ENCODE results near the gene GP1BA. TPM values are rescaled to one million over a fixed set of nuclear protein-coding genes. Genes with fewer than 3 reads are reported as not detected.

The GP1BA gene
- total and polyA plus RNA-seq, 2 donors (not counting 3 experiments of a cell fraction or from before 2014, with no cell fraction given): not detected

- Histone ChIP-seq H3K79me2 (ENCODE audit: control insufficient read depth, insufficient read depth, low read length) (peaks cover 7% of the 10 kb centered on the region), H3K9ac (replicated peaks; ENCODE audit: extremely low read depth, insufficient read depth, low read length) (no peak overlapping the region), H2AFZ (ENCODE audit: low read depth, low read length) (no peak overlapping the region), H3K27me3 (ENCODE audit: control insufficient read depth in 2 of 2, insufficient read depth in 2 of 2, low read length in 2 of 2) (no peaks in the 10 kb centered on the region), H3K4me3 (replicated peaks in 1 of 3; ENCODE audit: insufficient read depth in 1 of 3, low read depth in 1 of 3, low read length in 3 of 3) (no peak overlapping the region), H3K36me3 (ENCODE audit: control insufficient read depth in 2 of 2, extremely low read depth in 1 of 2, insufficient read depth in 2 of 2, low read length in 2 of 2) (peaks cover 10 to 36% of the 10 kb centered on the region in 2 experiments), H4K20me1 (replicated peaks; ENCODE audit: control insufficient read depth, extremely low read depth, insufficient read depth, low read length) (no peaks in the 10 kb centered on the region), H3K4me1 (ENCODE audit: control insufficient read depth, extremely low read depth, insufficient read depth, low read length) (peaks cover 24% of the 10 kb centered on the region), H3K9me1 (replicated peaks; ENCODE audit: control insufficient read depth, extremely low read depth, insufficient read depth, low read length) (no peaks in the 10 kb centered on the region), H3K4me2 (ENCODE audit: insufficient read depth, low read length) (no peak overlapping the region), H3K9me3 (replicated peaks; ENCODE audit: control insufficient read depth, insufficient read depth, low read length) (no peaks in the 10 kb centered on the region), H3K27ac (ENCODE audit: insufficient read depth, low read depth, low read length) (no peak overlapping the region)
- FAIRE-seq: no peak
- ChIA-PET POLR2A (interaction anchor here (1.2 kb wide), 1 partner anchor 61 kb away, joined by 3 read pairs; no protein-coding TSS in a partner anchor), CTCF (interaction anchor here (0.7 to 1.8 kb wide), 3 partner anchors 11 to 61 kb away, joined by 3 to 5 read pairs (median 4); no protein-coding TSS in a partner anchor)
- DNase-seq (ENCODE audit: low read depth, low spot score): no peak
- BruUV-seq (replicated peaks): no TSS peak
- TF ChIP-seq FOS (IDR thresholded peaks at IDR 0.05; ENCODE audit: borderline replicate concordance, insufficient read depth, low read length): no peak
- no peak for TF ChIP-seq POLR2A (IDR thresholded peaks at IDR 0.05; ENCODE audit: low read depth, low read length)
- TF ChIP-seq JUN (IDR thresholded peaks at IDR 0.05; ENCODE audit: borderline replicate concordance, insufficient read depth, insufficient read length, low read depth): no peak
- TF ChIP-seq GATA2 (IDR thresholded peaks at IDR 0.05; ENCODE audit: insufficient read depth, insufficient read length, low read depth, low read length): no peak
- no peak for TF ChIP-seq POLR2AphosphoS5 (IDR thresholded peaks at IDR 0.05; ENCODE audit: insufficient read depth, low read depth, low read length)
- TF ChIP-seq MAX (IDR thresholded peaks at IDR 0.05; ENCODE audit: insufficient read depth, insufficient read length): no peak
- no peak for TF ChIP-seq EZH2 (IDR thresholded peaks at IDR 0.05; ENCODE audit: borderline replicate concordance, low read depth, low read length, severe bottlenecking)
- no peak for TF ChIP-seq CTCF (IDR thresholded peaks at IDR 0.05; ENCODE audit: extremely low read depth in 1 of 2, insufficient read depth in 1 of 2, low read depth in 1 of 2, low read length in 2 of 2)
- TF ChIP-seq MYC (IDR thresholded peaks at IDR 0.05; ENCODE audit: low read depth, low read length): no peak
- dilution Hi-C loops (cut with MboI; ENCODE audit: extremely low pct_ligation_motif_present, low sequenced_read_pairs) (no loop called here), intact Hi-C loops (cut with micrococcal nuclease) (no loop called here)
Measured at GRCh38 chr17:4970273-4970672, 38.2 kb downstream of the GP1BA start.
